GM18505 (cell line): ENCODE measurements around the gene SUFU.
"Not testable (repeated sequence)": the region's sequence is repeated elsewhere in the genome, so short reads cannot be mapped to it uniquely, and the experiment has no call there.

Experiments used
- ATAC-seq: cut with Tn5 transposase; IDR thresholded peaks from one replicate; pipeline ENCODE4 v1.9.1; 2021; ENCODE audit not compliant: unreplicated experiment
- POLR2A ChIP-seq: IDR thresholded peaks from 4 replicates; pipeline ENCODE4 v1.6.1; 2011; ENCODE audit warnings: borderline replicate concordance; ENCODE audit not compliant: insufficient read depth, insufficient read length; ENCODE audit errors: extremely low read depth

Gene SUFU

GRCh38 chr10:102503264-102504178 is at the start of gene SUFU:
SUFU (plus strand) TSS chr10:102503972; CDS start chr10:102504153, 181 bp downstream.
- TF ChIP-seq POLR2A, result peak; percentile 80
- ATAC-seq, result peak; percentile 53

- not testable (repeated sequence) for ATAC-seq
Measured at GRCh38 chr10:102454662-102455487, 48.9 kb upstream of the SUFU start.

- no peak for ATAC-seq
- TF ChIP-seq POLR2A, result no peak
Measured at GRCh38 chr10:102455893-102456471, 47.8 kb upstream of the SUFU start.

- ATAC-seq, result no peak
- TF ChIP-seq POLR2A, result no peak
Measured at GRCh38 chr10:102457591-102458150, 46.1 kb upstream of the SUFU start.

- no peak for TF ChIP-seq POLR2A
- no peak for ATAC-seq
Measured at GRCh38 chr10:102458656-102459055, 45.1 kb upstream of the SUFU start.

- peak; percentile 25 for ATAC-seq
- no peak for TF ChIP-seq POLR2A
Measured at GRCh38 chr10:102460836-102461186, 43.0 kb upstream of the SUFU start.

GRCh38 chr10:102461187-102462054 is 42.4 kb upstream of the SUFU start:
- ATAC-seq, result peak; percentile 93

GRCh38 chr10:102462512-102463054 is 41.2 kb upstream of the SUFU start:
- TF ChIP-seq POLR2A, result no peak
- no peak for ATAC-seq

More at GRCh38 chr10:102461187-102462054, 42.4 kb upstream of the SUFU start:
- TF ChIP-seq POLR2A, result peak; percentile 62

- ATAC-seq, result no peak
- no peak for TF ChIP-seq POLR2A
Measured at GRCh38 chr10:102463983-102464382, 39.8 kb upstream of the SUFU start.

- no peak for TF ChIP-seq POLR2A
- no peak for ATAC-seq
Measured at GRCh38 chr10:102465466-102465865, 38.3 kb upstream of the SUFU start.

- no peak for TF ChIP-seq POLR2A
- no peak for ATAC-seq
Measured at GRCh38 chr10:102467318-102467717, 36.5 kb upstream of the SUFU start.

GRCh38 chr10:102467971-102468438 is 35.8 kb upstream of the SUFU start:
- ATAC-seq, result no peak

More at GRCh38 chr10:102467971-102468438, 35.8 kb upstream of the SUFU start:
- no peak for TF ChIP-seq POLR2A
